MM.1S (cell line): ENCODE measurements around the gene ZFP64.

ENCODE experiments used
- DNase-seq: peaks from one replicate; pipeline ENCODE4 v3.0.0-alpha.2; 2015
- H2AFZ ChIP-seq: fragments of 300-600 bp; sonication (generic); 2 replicates; pipeline ENCODE4 v1.6.0; 2016; ENCODE audit warnings: antibody characterized with exemption, low read length
- H3F3A ChIP-seq: fragments of 300-600 bp; sonication (generic); 2 replicates; pipeline ENCODE4 v1.6.1; 2016; ENCODE audit warnings: mild to moderate bottlenecking, antibody characterized with exemption, low read length, moderate library complexity, mixed read lengths; ENCODE audit not compliant: insufficient read depth
- H3K27ac ChIP-seq: fragments of 300-600 bp; sonication (generic); 2 replicates; pipeline ENCODE4 v1.5.1; 2016; ENCODE audit warnings: mild to moderate bottlenecking, low read length
- H3K27me3 ChIP-seq: fragments of 300-600 bp; sonication (generic); replicated peaks from 2 replicates; pipeline ENCODE4 v1.6.0; 2016; ENCODE audit warnings: low read length; ENCODE audit not compliant: insufficient read depth
- H3K36me3 ChIP-seq: fragments of 300-600 bp; sonication (generic); replicated peaks from 2 replicates; pipeline ENCODE4 v1.6.1; 2016; ENCODE audit warnings: mild to moderate bottlenecking, low read length, mixed read lengths; ENCODE audit not compliant: insufficient read depth
- H3K4me1 ChIP-seq: fragments of 300-600 bp; sonication (generic); 2 replicates; pipeline ENCODE4 v1.6.1; 2016; ENCODE audit warnings: low read length, mixed read lengths
- H3K4me2 ChIP-seq: fragments of 300-600 bp; sonication (generic); 2 replicates; pipeline ENCODE4 v1.6.0; 2016; ENCODE audit warnings: low read depth, low read length
- H3K4me3 ChIP-seq: fragments of 300-600 bp; sonication (generic); 2 replicates; pipeline ENCODE4 v1.5.1; 2016; ENCODE audit warnings: low read length, mixed read lengths
- H3K79me2 ChIP-seq: fragments of 300-600 bp; sonication (generic); 2 replicates; pipeline ENCODE4 v1.6.1; 2016; ENCODE audit warnings: mixed run types, low read length, mixed read lengths
- H3K9ac ChIP-seq: fragments of 300-600 bp; sonication (generic); 2 replicates; pipeline ENCODE4 v1.6.1; 2016; ENCODE audit warnings: low read length, mixed read lengths
- H3K9me2 ChIP-seq: fragments of 300-600 bp; sonication (generic); replicated peaks from 2 replicates; pipeline ENCODE4 v1.6.1; 2016; ENCODE audit warnings: mild to moderate bottlenecking, low read length, mixed read lengths; ENCODE audit not compliant: insufficient read depth
- H3K9me3 ChIP-seq: fragments of 300-600 bp; sonication (generic); replicated peaks from 2 replicates; pipeline ENCODE4 v1.6.1; 2016; ENCODE audit warnings: mild to moderate bottlenecking, low read length, mixed read lengths; ENCODE audit not compliant: insufficient read depth
- H4K20me1 ChIP-seq: fragments of 300-600 bp; sonication (generic); 2 replicates; pipeline ENCODE4 v1.6.1; 2016; ENCODE audit warnings: mild to moderate bottlenecking, low read length, moderate library complexity, mixed read lengths; ENCODE audit not compliant: insufficient read depth
- EZH2 ChIP-seq: fragments of 300-600 bp; sonication (generic); optimal IDR thresholded peaks from 2 replicates; pipeline ENCODE3; 2017; ENCODE audit warnings: low read depth, mild to moderate bottlenecking, antibody characterized with exemption, low read length, mixed read lengths
- EZH2phosphoT487 ChIP-seq: fragments of 300-600 bp; sonication (generic); IDR thresholded peaks from 2 replicates; pipeline ENCODE4 v1.6.1; 2018; ENCODE audit warnings: antibody characterized with exemption, low read length
- TF ChIP-seq, protein P1 (sequence below): fragments of 300-600 bp; sonication (generic); IDR thresholded peaks from 2 replicates; pipeline ENCODE4 v1.5.1; 2016; ENCODE audit warnings: antibody characterized with exemption, low read length, mixed read lengths

Gene ZFP64

GRCh38 chr20:52129611-52130010, 62.0 kb downstream of the ZFP64 start:
- Histone ChIP-seq H4K20me1 (no peaks in the 10 kb centered on the region), H3K9ac (no peak overlapping the region), H2AFZ (no peak overlapping the region), H3K27me3 (no peaks in the 10 kb centered on the region), H3K4me2 (no peak overlapping the region), H3K4me3 (no peak overlapping the region), H3K9me3 (no peaks in the 10 kb centered on the region; the same call in 1 of the 2 replicates), H3K9me2 (no peaks in the 10 kb centered on the region), H3K4me1 (peaks cover 11% of the 10 kb centered on the region), H3K36me3 (no peaks in the 10 kb centered on the region), H3F3A (no peaks in the 10 kb centered on the region), H3K27ac (no peak overlapping the region), H3K79me2 (no peaks in the 10 kb centered on the region)
- DNase-seq: no peak
- TF ChIP-seq EZH2phosphoT487 (no peak), EZH2 (no peak)
- TF ChIP-seq, protein P1, sequence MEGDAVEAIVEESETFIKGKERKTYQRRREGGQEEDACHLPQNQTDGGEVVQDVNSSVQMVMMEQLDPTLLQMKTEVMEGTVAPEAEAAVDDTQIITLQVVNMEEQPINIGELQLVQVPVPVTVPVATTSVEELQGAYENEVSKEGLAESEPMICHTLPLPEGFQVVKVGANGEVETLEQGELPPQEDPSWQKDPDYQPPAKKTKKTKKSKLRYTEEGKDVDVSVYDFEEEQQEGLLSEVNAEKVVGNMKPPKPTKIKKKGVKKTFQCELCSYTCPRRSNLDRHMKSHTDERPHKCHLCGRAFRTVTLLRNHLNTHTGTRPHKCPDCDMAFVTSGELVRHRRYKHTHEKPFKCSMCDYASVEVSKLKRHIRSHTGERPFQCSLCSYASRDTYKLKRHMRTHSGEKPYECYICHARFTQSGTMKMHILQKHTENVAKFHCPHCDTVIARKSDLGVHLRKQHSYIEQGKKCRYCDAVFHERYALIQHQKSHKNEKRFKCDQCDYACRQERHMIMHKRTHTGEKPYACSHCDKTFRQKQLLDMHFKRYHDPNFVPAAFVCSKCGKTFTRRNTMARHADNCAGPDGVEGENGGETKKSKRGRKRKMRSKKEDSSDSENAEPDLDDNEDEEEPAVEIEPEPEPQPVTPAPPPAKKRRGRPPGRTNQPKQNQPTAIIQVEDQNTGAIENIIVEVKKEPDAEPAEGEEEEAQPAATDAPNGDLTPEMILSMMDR: no peak

- Histone ChIP-seq H3F3A (no peaks in the 10 kb centered on the region), H3K27ac (no peak overlapping the region), H3K9me3 (no peaks in the 10 kb centered on the region; the same call in 1 of the 2 replicates), H3K27me3 (no peaks in the 10 kb centered on the region), H3K4me2 (no peak overlapping the region), H3K36me3 (no peaks in the 10 kb centered on the region), H3K9ac (no peak overlapping the region), H3K4me3 (no peak overlapping the region), H3K4me1 (peaks cover 7% of the 10 kb centered on the region), H2AFZ (no peak overlapping the region), H3K79me2 (no peaks in the 10 kb centered on the region), H4K20me1 (no peaks in the 10 kb centered on the region), H3K9me2 (no peaks in the 10 kb centered on the region)
- no peak for DNase-seq
- TF ChIP-seq EZH2 (no peak), EZH2phosphoT487 (no peak)
- TF ChIP-seq, protein P1: no peak
Observed at GRCh38 chr20:52127309-52127708, 64.3 kb downstream of the ZFP64 start.

- H4K20me1 ChIP-seq: no peaks in the 10 kb centered on the region
- no peak for TF ChIP-seq EZH2
- TF ChIP-seq EZH2phosphoT487: no peak
- TF ChIP-seq, protein P1: no peak
- H3K27ac ChIP-seq: peak overlapping the region; percentile 37; the same call in 1 of the 2 replicates
- no peaks in the 10 kb centered on the region for H3K9me2 ChIP-seq
- H3F3A ChIP-seq: no peaks in the 10 kb centered on the region
- H3K9ac ChIP-seq: no peak overlapping the region
- no peaks in the 10 kb centered on the region for H3K79me2 ChIP-seq
- H3K4me1 ChIP-seq: peaks cover 7% of the 10 kb centered on the region
- H2AFZ ChIP-seq: no peak overlapping the region
- no peak overlapping the region for H3K4me3 ChIP-seq
- no peaks in the 10 kb centered on the region for H3K9me3 ChIP-seq
- no peaks in the 10 kb centered on the region for H3K36me3 ChIP-seq
- H3K4me2 ChIP-seq: no peak overlapping the region
- H3K27me3 ChIP-seq: no peaks in the 10 kb centered on the region
- DNase-seq: peak; percentile 24
Observed at GRCh38 chr20:52124821-52125220, 66.8 kb downstream of the ZFP64 start.
